Thoracic aorta (tissue), 2 donors: Measurements from ENCODE around the gene MALAT1. TPM values are rescaled to one million over a fixed set of nuclear protein-coding genes. Genes with fewer than 3 reads are reported as not detected.
A peak's percentile ranks its signal among the peaks of the same experiment; 100 is the strongest.

Experiments used
- ATAC-seq: fragments of 150-250 bp; one replicate; pipeline ENCODE4 v1.8.0; 2017; ENCODE audit warnings: low read depth; ENCODE audit not compliant: insufficient number of reproducible peaks, low FRiP score
- DNase-seq: peaks from one replicate; pipeline ENCODE4 v3.0.0-alpha.2; 2020; ENCODE audit warnings: low spot score
- H3K27ac ChIP-seq, 2 donors: fragments of 200-600 bp; sonication (generic); 1 replicate in 1 of 2; 2 replicates in 1 of 2; pipeline ENCODE4 v1.5.1; 2016; ENCODE audit warnings: mild to moderate bottlenecking in 2 of 2, moderate library complexity in 2 of 2
- H3K27me3 ChIP-seq: fragments of 200-600 bp; sonication (generic); replicated peaks from 2 replicates; pipeline ENCODE4 v1.6.0; 2016; ENCODE audit warnings: mild to moderate bottlenecking; ENCODE audit not compliant: insufficient read depth
- H3K36me3 ChIP-seq: fragments of 200-600 bp; sonication (generic); one replicate; pipeline ENCODE4 v1.5.1; 2016
- H3K4me1 ChIP-seq, 2 donors: fragments of 200-600 bp; sonication (generic); 1 replicate in 1 of 2; 2 replicates in 1 of 2; pipeline versions ENCODE4 v1.5.1 to v1.6.0; 2016; ENCODE audit warnings: low read depth in 2 of 2, mild to moderate bottlenecking in 1 of 2; ENCODE audit not compliant: control insufficient read depth in 1 of 2
- H3K4me3 ChIP-seq: fragments of 200-600 bp; sonication (generic); 2 replicates; pipeline ENCODE4 v1.5.1; 2016; ENCODE audit warnings: mild to moderate bottlenecking
- H3K9me3 ChIP-seq: fragments of 200-600 bp; sonication (generic); 2 replicates; pipeline ENCODE4 v1.5.1; 2016
- CTCF ChIP-seq: fragments of 200-600 bp; sonication (generic); IDR thresholded peaks from one replicate; pipeline ENCODE4 v1.5.1; 2019; ENCODE audit warnings: antibody characterized with exemption
- total RNA-seq, 2 donors: library from RNA; depleted of rRNA; stranded (reverse); fragments of >200 nt; gene quantifications; one replicate each; pipeline versions ENCODE4 v1.1.0 to v1.2.3, GENCODE V29; 2016

Gene MALAT1
- total RNA-seq, 2 donors from 2014 or later, result 20,776 to 38,952 TPM

DNA sequence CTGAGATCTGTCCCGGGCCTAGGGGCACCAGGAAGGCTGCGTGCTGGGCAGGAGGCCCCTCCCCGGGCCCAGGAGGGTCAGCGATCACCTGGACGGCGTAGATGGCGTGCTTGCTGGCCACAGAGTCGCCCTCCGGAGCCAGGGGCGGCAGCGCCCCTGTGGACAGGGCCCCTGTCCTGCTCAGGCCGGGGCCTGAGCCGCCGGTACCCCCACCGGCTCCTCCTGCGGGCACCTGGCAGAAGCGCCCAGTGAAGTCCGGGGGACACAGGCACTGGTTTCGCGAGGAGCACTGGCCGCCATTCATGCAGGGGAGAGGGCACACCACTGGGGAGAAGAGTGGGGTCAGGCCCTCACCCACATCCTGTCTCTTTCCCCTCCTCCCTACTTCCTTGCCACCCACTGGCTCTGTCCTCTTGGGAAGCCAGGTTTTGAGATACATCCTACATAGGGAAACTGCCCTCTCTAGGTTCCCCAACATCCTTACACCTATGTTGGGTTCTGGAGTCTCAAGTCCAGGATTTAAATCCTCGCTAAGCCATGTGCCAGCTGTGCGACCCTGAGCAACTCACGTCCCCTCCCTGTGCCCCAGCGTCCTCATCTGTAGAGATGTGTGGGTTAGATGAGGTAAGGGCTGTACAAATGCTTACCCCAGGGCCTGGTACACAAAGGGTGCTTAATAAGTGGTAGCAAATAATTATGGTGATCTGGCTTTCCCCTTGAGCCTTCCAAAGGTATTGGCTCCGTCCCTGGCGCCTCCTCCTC is 55.4 kb downstream of the MALAT1 start:
- no peak for TF ChIP-seq CTCF
- Histone ChIP-seq H3K27me3 (no peaks in the 10 kb centered on the region), H3K4me3 (no peak overlapping the region), H3K4me1 (peaks cover 27 to 42% of the 10 kb centered on the region in 2 donors), H3K36me3 (peaks cover 13% of the 10 kb centered on the region), H3K27ac (peak overlapping the region; percentile 96 to 99), H3K9me3 (no peaks in the 10 kb centered on the region)
- ATAC-seq (no peak), DNase-seq (no peak)

DNA sequence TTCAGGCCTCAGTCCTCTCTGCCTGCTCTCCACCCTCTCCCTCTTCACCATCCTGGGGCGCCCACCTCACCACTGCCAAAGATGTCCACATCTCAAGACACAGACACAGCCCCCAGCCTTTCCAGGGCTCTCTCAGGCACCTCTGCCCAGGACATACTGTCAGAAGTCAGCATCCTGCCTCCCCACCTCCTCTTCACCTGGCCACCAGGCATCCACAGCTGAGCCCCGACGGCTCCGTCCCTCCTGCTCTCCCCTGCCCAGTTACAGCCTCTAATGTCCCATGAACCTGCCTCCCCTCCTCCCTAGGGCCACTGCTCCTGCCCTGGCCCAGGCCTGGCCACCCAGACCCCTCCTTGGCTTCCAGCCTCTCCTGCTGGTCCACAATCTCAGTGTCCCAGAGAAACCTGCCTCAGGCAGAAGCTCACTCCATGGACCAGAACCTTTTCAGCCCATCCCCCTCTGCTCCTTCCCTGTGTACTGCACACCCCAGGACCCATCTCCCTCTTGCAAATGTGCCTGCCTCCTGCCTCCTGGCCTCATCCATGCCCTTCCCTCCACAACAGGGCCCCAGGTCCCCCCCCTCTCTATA is 56.1 kb downstream of the MALAT1 start:
- no peak for DNase-seq
- Histone ChIP-seq H3K9me3 (no peaks in the 10 kb centered on the region), H3K4me3 (no peak overlapping the region), H3K36me3 (peaks cover 13% of the 10 kb centered on the region), H3K27me3 (no peaks in the 10 kb centered on the region), H3K27ac (peak overlapping the region; percentile 96 to 99), H3K4me1 (peaks cover 34 to 49% of the 10 kb centered on the region in 2 donors)
- no peak for ATAC-seq
- TF ChIP-seq CTCF, result no peak

- DNase-seq (peak; percentile 47), ATAC-seq (no peak)
- peak overlapping the region; percentile 80 for H3K4me3 ChIP-seq
These were observed 56.9 kb downstream of the MALAT1 start for GRCh38 chr11:65555693-65556231.

More at GRCh38 chr11:65555693-65556231, 56.9 kb downstream of the MALAT1 start:
- H3K27ac ChIP-seq, result peak overlapping the region; percentile 96 to 99
- no peak for TF ChIP-seq CTCF
- no peaks in the 10 kb centered on the region for H3K27me3 ChIP-seq
- peaks cover 11% of the 10 kb centered on the region for H3K36me3 ChIP-seq
- peaks cover 40 to 57% of the 10 kb centered on the region in 2 donors for H3K4me1 ChIP-seq
- H3K9me3 ChIP-seq, result no peaks in the 10 kb centered on the region

Other genes with a start within 250 kb of the MALAT1 start
- gene POLA2, start 237.1 kb upstream of the MALAT1 start, total RNA-seq, result 10 to 100 TPM in 1 of 2 donors, 1 to 10 TPM in 1; 5.6 to 13.5 TPM
- gene CDC42EP2, start 184.2 kb upstream of the MALAT1 start, total RNA-seq, result 10 to 100 TPM in 1 of 2 donors, 1 to 10 TPM in 1; 8.5 to 18.7 TPM
- gene DPF2, start 165.2 kb upstream of the MALAT1 start, total RNA-seq, result 10 to 100 TPM; 33.3 to 49.4 TPM
- not detected for gene TIGD3, start 144.3 kb upstream of the MALAT1 start, total RNA-seq
- gene SLC25A45, start 116.4 kb upstream of the MALAT1 start, total RNA-seq, result 10 to 100 TPM; 19.0 to 26.7 TPM
- 10 to 100 TPM; 45.2 to 45.9 TPM for gene FRMD8, start 112.4 kb upstream of the MALAT1 start, total RNA-seq
- gene NEAT1, start 76.2 kb upstream of the MALAT1 start, total RNA-seq, result 1,000 to 10,000 TPM in 1 of 2 donors, 100 to 1,000 TPM in 1; 848 to 1,659 TPM
- 100 to 1,000 TPM in 1 of 2 donors, 10 to 100 TPM in 1; 96.8 to 106 TPM for gene SCYL1, start 26.0 kb downstream of the MALAT1 start, total RNA-seq
- gene LTBP3, start 59.3 kb downstream of the MALAT1 start, total RNA-seq, result 100 to 1,000 TPM; 492 to 512 TPM
- 10 to 100 TPM; 38.4 to 51.7 TPM for gene ZNRD2, start 71.4 kb downstream of the MALAT1 start, total RNA-seq
- 100 to 1,000 TPM in 1 of 2 donors, 10 to 100 TPM in 1; 53.3 to 127 TPM for gene FAM89B, start 73.5 kb downstream of the MALAT1 start, total RNA-seq
- 100 to 1,000 TPM; 286 to 395 TPM for gene EHBP1L1, start 77.0 kb downstream of the MALAT1 start, total RNA-seq
- under 1 TPM in 1 of 2 donors, not detected in 1; 0.95 TPM for gene KCNK7, start 96.8 kb downstream of the MALAT1 start, total RNA-seq
- gene MAP3K11, start 115.2 kb downstream of the MALAT1 start, total RNA-seq, result 10 to 100 TPM; 48.3 to 62.8 TPM
- gene PCNX3, start 116.7 kb downstream of the MALAT1 start, total RNA-seq, result 10 to 100 TPM; 37.5 to 39.5 TPM
- 10 to 100 TPM; 47.9 to 69.8 TPM for gene SIPA1, start 139.1 kb downstream of the MALAT1 start, total RNA-seq
- 10 to 100 TPM; 81.5 to 84.4 TPM for gene RELA, start 163.9 kb downstream of the MALAT1 start, total RNA-seq
- 10 to 100 TPM; 49.0 to 50.5 TPM for gene KAT5, start 213.2 kb downstream of the MALAT1 start, total RNA-seq
- 100 to 1,000 TPM; 138 to 185 TPM for gene RNASEH2C, start 221.8 kb downstream of the MALAT1 start, total RNA-seq